ENCODE measurements around the gene SSBP3. TPM values are rescaled to one million over a fixed set of nuclear protein-coding genes. Genes with fewer than 3 reads are reported as not detected.
"Not testable (repeated sequence)": the region's sequence is repeated elsewhere in the genome, so short reads cannot be mapped to it uniquely, and the experiment has no call there.

The SSBP3 gene
- total RNA-seq (21.7 TPM), polyA plus RNA-seq (59.1 TPM)

DNA sequence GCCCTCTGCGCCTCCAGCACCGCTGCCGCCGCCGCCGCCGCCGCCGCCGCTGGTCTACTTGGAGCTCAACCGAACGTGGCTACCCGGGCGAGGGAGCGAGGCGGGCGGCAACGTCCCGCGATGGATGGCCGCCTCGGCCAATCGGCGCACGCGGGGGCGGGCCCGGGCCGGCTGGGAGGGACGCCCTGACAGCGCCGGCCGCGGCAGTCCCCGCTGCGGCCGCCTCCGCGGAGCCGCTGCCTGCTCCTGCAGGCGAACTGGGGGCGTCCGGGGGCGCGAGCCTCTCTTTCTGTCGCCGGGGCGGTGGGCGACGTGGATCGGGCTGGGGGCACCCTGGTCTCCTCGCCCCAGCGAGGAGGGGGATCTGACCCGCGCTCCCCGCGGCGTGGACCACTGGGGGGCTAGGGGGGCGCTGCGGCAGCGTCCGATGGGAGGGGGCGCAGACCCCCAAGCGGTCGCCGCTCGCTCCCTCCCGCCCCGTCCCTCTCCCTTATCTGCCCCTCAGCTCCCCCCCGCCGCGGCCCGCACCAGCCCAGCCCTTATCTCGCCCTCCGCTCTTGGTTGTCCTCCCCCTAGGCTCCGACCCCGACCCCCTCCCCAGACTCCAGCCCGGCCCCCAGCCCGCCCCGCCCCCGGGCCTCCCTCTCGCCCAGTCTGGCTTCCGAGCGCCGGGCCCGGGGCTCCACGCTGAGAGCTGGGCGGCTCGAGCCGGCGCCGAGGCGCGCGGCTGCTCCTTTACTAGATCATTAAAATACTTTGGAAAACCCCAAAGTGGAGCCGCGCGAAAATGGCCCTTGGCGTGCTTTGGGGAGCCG lies at the start of gene SSBP3:
TSS of gene SSBP3 (minus strand) at position 56 of the 815 bp plus-strand sequence.
- Histone ChIP-seq H3K4me1 (ENCODE audit: insufficient read depth) (peaks cover 2% of the 10 kb centered on the region), H3K36me3 (ENCODE audit: insufficient read depth) (no peaks in the 10 kb centered on the region), H3K4me3 (ENCODE audit: low read depth, low read length) (peak within 1 kb of the TSS; percentile 96), H3K27ac (ENCODE audit: low read depth) (peak within 1 kb of the TSS; percentile 84)
- under 1% methylated on average over 100 of the region's 100 CpGs for WGBS
- DNase-seq (ENCODE audit: extremely low spot score), result peak; percentile 60

DNA sequence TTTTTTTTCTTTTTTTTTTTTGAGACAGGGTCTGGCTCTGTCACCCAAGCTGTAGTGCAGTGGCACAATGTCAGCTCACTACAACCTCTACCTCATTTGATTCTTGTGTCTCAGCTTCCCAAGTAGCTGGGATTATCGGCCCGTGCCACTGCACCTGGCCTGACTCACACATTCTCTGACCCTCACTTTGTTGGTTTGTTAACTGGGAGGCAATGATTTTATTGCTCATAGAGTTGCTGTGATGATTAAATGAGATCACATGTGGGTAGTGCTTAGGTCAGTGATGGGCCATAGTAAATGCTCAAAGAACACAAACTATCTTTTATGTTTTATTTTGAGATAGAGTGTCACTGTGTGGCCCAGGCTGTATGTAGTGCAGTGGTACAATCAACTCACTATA lies 47.3 kb upstream of the SSBP3 start:
- no peak for DNase-seq (ENCODE audit: extremely low spot score)
- no peak overlapping the region for H3K4me3 ChIP-seq (ENCODE audit: low read depth, low read length)
- H3K36me3 ChIP-seq (ENCODE audit: insufficient read depth), result no peaks in the 10 kb centered on the region
- H3K27ac ChIP-seq (ENCODE audit: low read depth), result no peak overlapping the region
- WGBS, result 88% methylated on average over 2 of the region's 2 CpGs
- H3K4me1 ChIP-seq (ENCODE audit: insufficient read depth), result no peaks in the 10 kb centered on the region

DNA sequence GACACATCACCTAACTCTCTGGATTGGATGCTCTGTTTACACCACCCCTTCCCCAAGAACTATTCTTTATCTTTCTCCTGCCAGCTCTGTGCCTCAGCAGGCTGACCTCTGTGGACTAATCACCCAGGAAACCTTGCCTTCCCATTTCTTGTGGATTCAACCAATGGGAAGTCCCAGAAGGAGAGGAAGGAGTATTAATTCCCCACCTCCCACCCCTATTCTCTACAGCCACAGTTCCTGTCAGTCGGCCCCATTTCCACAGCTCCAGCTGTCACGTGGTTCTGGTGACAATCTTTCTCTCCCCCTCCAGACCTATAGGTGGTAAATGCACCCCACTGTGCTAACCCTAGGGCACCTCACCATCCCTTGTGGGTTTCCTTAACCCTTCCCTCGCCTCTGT lies 46.8 kb upstream of the SSBP3 start:
- Histone ChIP-seq H3K27ac (ENCODE audit: low read depth) (no peak overlapping the region), H3K4me3 (ENCODE audit: low read depth, low read length) (no peak overlapping the region), H3K4me1 (ENCODE audit: insufficient read depth) (no peaks in the 10 kb centered on the region), H3K36me3 (ENCODE audit: insufficient read depth) (no peaks in the 10 kb centered on the region)
- DNase-seq (ENCODE audit: extremely low spot score), result no peak
- WGBS, result 82% methylated on average over 3 of the region's 3 CpGs

DNA sequence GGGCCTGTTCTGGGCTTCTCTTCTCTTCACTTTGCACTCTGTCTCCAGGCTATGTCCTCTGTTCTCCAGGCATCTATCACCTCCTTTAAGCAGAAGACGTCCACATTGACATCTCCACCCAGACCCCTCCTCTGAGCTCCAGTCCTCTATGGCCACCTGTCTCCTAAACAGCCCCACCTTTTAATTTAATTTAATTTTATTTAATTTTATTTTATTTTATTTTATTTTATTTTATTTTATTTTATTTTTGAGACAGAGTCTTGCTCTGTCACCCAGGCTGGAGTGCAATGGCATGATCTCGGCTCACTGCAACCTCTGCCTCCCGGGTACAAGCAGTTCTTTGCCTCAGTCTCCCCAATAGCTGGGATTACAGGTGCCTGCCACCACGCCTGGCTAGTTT lies 43.2 kb upstream of the SSBP3 start:
- not testable (repeated sequence) for H3K27ac ChIP-seq (ENCODE audit: low read depth); H3K36me3 ChIP-seq (ENCODE audit: insufficient read depth); DNase-seq (ENCODE audit: extremely low spot score); H3K4me3 ChIP-seq (ENCODE audit: low read depth, low read length); H3K4me1 ChIP-seq (ENCODE audit: insufficient read depth)
- 84% methylated on average over 4 of the region's 4 CpGs for WGBS

DNA sequence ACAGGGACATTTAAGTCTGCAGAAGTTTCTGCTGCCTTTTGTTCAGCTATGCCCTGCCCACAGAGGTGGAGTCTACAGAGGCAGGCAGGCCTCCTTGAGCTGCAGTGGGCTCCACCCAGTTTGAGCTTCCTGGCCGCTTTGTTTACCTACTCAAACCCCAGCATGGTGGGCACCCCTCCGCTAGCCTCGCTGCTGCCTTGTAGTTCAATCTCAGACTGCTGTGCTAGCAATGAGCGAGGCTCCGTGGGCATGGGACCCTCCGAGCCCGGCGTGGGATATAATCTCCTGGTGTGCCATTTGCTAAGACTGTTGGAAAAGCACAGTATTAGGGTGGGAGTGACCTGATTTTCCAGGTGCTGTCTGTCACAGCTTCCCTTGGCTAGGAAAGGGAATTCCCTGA lies 42.6 kb upstream of the SSBP3 start:
- 82% methylated on average over 8 of the region's 8 CpGs for WGBS
- not testable (repeated sequence) for H3K36me3 ChIP-seq (ENCODE audit: insufficient read depth); H3K4me3 ChIP-seq (ENCODE audit: low read depth, low read length); H3K27ac ChIP-seq (ENCODE audit: low read depth); H3K4me1 ChIP-seq (ENCODE audit: insufficient read depth); DNase-seq (ENCODE audit: extremely low spot score)

DNA sequence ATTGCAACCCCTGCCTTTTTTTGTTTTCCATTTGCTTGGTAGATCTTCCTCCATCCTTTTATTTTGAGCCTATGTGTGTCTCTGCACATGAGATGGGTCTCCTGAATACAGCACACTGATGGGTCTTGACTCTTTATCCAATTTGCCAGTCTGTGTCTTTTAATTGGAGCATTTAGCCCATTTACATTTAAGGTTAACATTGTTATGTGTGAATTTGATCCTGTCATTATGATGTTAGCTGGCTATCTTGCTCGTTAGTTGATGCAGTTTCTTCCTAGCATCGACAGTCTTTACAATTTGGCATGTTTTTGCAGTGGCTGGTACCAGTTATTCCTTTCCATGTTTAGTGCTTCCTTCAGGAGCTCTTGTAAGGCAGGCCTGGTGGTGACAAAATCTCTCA lies 40.9 kb upstream of the SSBP3 start:
- H3K27ac ChIP-seq (ENCODE audit: low read depth); H3K4me3 ChIP-seq (ENCODE audit: low read depth, low read length); DNase-seq (ENCODE audit: extremely low spot score); H3K36me3 ChIP-seq (ENCODE audit: insufficient read depth); H3K4me1 ChIP-seq (ENCODE audit: insufficient read depth): not testable (repeated sequence)
- 83% methylated on average over 2 of the region's 2 CpGs for WGBS

DNA sequence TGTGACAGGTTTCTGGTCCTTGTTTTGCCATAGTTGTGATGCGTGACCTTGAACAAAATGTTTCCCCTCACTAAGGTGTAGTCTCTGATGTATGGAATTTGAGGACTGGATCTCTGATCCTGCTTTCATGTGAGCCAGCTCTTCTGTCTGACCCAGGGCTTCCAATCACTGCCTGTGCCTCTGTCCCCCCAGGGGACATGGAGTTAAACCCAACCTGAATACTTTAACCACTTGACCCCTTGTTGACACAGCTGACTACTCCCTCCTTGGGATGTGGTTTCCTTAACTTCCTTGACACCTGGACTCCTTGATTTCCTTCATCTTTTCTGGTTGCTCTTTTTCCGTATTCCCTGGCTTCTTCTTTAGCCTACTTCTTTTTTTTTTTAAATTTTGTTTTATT lies 36.0 kb upstream of the SSBP3 start:
- Histone ChIP-seq H3K36me3 (ENCODE audit: insufficient read depth) (no peaks in the 10 kb centered on the region), H3K27ac (ENCODE audit: low read depth) (no peak overlapping the region), H3K4me3 (ENCODE audit: low read depth, low read length) (no peak overlapping the region), H3K4me1 (ENCODE audit: insufficient read depth) (no peaks in the 10 kb centered on the region)
- DNase-seq (ENCODE audit: extremely low spot score), result no peak
- 92% methylated on average over 2 of the region's 2 CpGs for WGBS

DNA sequence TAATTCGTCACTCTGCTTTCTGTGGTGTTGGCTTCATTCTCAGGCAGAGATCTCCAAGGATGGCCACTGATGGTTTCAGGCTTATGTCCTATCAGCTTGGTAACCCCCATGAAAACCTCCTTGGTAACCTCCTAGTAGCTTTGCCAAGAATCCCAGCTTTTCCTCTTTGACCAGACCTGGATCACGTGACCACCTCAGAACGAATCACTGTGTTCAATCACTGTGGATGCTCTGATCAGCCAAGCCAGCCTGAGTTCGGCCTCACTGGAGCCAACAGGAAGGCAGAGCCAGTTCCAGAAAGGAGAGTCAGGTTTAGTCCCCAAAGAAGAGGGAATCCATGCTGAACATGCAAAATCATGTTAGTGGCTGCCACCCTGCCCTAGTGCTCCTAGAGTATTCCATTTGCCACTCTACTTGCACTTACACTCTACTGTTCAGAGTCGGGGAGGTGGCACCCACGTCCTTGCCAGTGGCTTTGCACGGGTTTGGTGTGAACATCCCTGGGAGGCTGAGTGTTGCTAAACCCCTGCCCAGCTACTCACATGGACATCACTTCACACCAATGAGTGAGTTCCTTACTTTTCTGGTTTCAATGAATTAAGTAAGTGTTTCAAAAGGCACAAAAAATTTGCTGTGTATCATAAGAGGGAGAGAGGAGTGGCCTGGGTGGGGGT lies 33.5 kb upstream of the SSBP3 start:
- H3K27ac ChIP-seq (ENCODE audit: low read depth), result no peak overlapping the region
- no peak overlapping the region for H3K4me3 ChIP-seq (ENCODE audit: low read depth, low read length)
- DNase-seq (ENCODE audit: extremely low spot score), result no peak
- WGBS, result 78% methylated on average over 7 of the region's 7 CpGs
- no peaks in the 10 kb centered on the region for H3K36me3 ChIP-seq (ENCODE audit: insufficient read depth)
- no peaks in the 10 kb centered on the region for H3K4me1 ChIP-seq (ENCODE audit: insufficient read depth)

DNA sequence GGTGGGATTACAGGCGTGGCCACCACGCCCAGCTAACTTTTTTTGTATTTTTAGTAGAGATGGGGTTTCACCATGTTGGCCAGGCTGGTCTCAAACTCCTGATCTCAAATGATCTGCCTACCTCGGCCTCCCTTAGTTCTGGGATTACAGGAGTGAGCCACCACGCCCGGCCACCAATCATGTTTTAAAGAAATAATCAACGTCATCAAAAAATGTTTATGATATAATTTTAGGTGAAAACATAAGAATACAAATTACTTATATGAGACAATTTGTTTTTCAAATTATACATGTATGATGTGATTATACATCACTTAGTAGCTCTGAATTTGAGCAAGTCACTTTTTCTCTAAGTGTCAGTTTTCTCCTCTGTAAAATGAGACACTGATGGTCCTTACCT lies 31.6 kb upstream of the SSBP3 start:
- Histone ChIP-seq H3K27ac (ENCODE audit: low read depth) (no peak overlapping the region), H3K4me3 (ENCODE audit: low read depth, low read length) (no peak overlapping the region), H3K4me1 (ENCODE audit: insufficient read depth) (no peaks in the 10 kb centered on the region), H3K36me3 (ENCODE audit: insufficient read depth) (no peaks in the 10 kb centered on the region)
- 86% methylated on average over 6 of the region's 6 CpGs for WGBS
- no peak for DNase-seq (ENCODE audit: extremely low spot score)

DNA sequence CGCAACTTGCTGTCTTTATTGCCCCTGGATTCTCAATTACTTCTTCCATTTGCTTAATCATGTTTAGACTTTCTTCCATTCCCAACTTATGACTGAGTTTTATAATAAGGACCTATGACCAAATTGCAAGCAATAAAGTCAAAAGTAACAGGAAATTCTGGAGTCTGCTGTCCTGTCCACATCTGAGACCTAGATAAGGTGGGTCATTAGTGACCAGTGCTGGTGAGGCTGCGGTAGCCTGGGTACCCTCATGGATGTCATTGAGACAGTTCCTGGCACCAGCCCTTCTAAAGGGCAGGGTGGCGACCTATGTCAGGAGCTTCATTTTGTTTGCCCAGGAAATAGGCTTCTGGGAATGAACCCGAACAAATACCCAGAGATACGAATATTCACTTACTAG lies 30.6 kb upstream of the SSBP3 start:
- H3K4me3 ChIP-seq (ENCODE audit: low read depth, low read length), result no peak overlapping the region
- no peak for DNase-seq (ENCODE audit: extremely low spot score)
- no peak overlapping the region for H3K27ac ChIP-seq (ENCODE audit: low read depth)
- H3K36me3 ChIP-seq (ENCODE audit: insufficient read depth), result no peaks in the 10 kb centered on the region
- no peaks in the 10 kb centered on the region for H3K4me1 ChIP-seq (ENCODE audit: insufficient read depth)
- 83% methylated on average over 5 of the region's 5 CpGs for WGBS

DNA sequence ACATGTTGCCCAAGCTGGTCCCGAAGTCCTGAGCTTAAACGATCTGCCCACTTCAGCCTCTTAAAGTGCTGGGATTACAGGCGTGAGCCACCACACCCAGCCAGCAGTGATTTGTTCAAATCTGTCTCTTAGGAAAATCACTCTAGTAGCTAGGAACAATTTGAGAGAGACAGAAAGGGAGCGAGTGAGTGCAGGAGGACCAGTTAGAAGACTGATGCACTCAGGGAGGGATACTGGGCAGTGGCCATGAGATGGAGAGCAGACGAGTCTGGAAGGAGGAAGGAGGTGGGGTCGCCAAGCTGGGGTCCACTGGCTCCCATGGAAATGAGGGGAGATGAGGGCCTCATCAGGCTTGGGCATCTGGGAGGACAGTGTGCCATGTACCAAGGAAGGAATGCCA lies 23.6 kb upstream of the SSBP3 start:
- WGBS, result 92% methylated on average over 6 of the region's 6 CpGs
- no peaks in the 10 kb centered on the region for H3K4me1 ChIP-seq (ENCODE audit: insufficient read depth)
- no peaks in the 10 kb centered on the region for H3K36me3 ChIP-seq (ENCODE audit: insufficient read depth)
- no peak for DNase-seq (ENCODE audit: extremely low spot score)
- no peak overlapping the region for H3K4me3 ChIP-seq (ENCODE audit: low read depth, low read length)
- H3K27ac ChIP-seq (ENCODE audit: low read depth), result no peak overlapping the region

DNA sequence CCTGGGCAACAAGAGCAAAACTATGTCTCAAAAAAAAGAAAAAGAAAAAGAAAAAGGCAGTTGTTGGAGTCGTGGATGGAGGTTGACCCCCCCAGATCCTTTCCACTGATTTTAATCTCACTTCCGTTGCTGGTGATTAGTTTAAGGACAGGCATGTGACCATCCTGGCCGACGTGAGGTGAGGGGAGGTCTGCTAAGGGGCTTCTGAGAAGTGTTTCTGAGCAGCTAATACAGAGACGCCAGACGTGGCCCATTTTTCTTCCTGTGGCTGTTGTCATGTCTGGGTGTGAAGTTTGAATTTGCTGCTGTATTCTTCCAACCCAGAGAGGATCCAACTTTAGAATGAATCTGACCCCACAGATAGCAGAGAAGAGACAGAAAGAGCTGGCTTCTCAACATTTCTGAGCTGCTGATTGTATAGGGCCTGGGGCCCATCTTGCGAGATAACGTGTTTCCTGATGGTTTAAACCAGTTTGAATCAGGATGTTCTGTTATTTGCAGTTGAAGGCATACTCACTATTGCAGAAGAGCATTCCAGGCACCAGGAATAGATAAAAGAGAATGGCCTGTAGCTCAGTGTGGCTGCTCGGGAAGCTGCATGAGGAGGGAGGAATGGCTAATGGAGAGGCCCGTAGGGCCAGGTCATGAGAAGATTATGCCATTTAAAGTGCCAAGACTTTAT lies 22.8 kb upstream of the SSBP3 start:
- H3K27ac ChIP-seq (ENCODE audit: low read depth), result no peak overlapping the region
- no peak overlapping the region for H3K4me3 ChIP-seq (ENCODE audit: low read depth, low read length)
- H3K36me3 ChIP-seq (ENCODE audit: insufficient read depth), result no peaks in the 10 kb centered on the region
- no peaks in the 10 kb centered on the region for H3K4me1 ChIP-seq (ENCODE audit: insufficient read depth)
- WGBS, result 56% methylated on average over 10 of the region's 10 CpGs
- DNase-seq (ENCODE audit: extremely low spot score), result no peak

DNA sequence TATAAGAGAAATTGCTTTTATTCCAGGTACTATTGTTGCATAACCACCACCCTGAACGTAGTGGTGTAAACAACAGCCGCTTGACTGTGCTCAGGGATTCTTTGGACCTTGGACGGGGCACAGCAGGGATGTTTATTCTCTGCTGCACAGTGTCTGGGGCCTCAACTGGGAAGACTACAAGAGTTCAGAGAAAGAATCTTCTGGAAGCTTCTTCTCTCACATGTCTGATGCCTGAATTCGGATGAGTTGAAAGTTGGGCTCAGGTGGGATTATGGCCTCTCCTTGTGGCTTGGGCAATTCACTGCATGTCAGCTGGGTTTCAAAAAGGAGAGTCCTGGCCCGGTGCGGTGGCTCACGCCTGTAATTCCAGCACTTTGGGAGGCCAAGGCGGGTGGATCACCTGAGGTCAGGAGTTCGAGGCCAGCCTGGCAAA lies 19.0 kb upstream of the SSBP3 start:
- Histone ChIP-seq H3K27ac (ENCODE audit: low read depth) (no peak overlapping the region), H3K4me3 (ENCODE audit: low read depth, low read length) (no peak overlapping the region), H3K36me3 (ENCODE audit: insufficient read depth) (no peaks in the 10 kb centered on the region), H3K4me1 (ENCODE audit: insufficient read depth) (no peaks in the 10 kb centered on the region)
- DNase-seq (ENCODE audit: extremely low spot score), result no peak
- WGBS, result 87% methylated on average over 9 of the region's 9 CpGs

DNA sequence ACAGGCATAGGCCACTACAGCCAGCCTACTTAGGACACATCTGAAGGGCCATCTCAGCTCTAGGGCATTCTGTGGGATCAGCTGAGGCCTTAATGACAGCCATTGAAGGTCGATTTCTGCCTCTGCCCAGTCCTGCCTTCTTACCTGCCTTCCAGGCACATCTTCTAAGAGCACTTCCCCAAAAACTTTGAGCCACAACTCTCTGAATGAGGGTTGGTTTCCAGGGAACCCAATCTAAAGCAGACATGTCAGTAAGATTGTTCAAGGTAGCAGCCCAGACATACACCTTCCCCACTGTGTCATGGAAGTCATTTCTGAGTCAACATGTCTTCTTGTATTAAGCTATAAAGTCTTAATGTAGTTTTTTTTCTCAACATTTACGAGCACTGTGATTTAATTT lies 18.2 kb upstream of the SSBP3 start:
- Histone ChIP-seq H3K4me3 (ENCODE audit: low read depth, low read length) (no peak overlapping the region), H3K27ac (ENCODE audit: low read depth) (no peak overlapping the region), H3K4me1 (ENCODE audit: insufficient read depth) (no peaks in the 10 kb centered on the region), H3K36me3 (ENCODE audit: insufficient read depth) (no peaks in the 10 kb centered on the region)
- 88% methylated on average over 2 of the region's 2 CpGs for WGBS
- no peak for DNase-seq (ENCODE audit: extremely low spot score)

Measured in urinary bladder (tissue), 4 donors.